Cardiac muscle cell (in vitro differentiated cells and primary cell): ENCODE data around the gene SERPING1. TPM values are rescaled to one million over a fixed set of nuclear protein-coding genes. Genes with fewer than 3 reads are reported as not detected.

ENCODE experiments used
- DNase-seq, 2 donors: peaks; one replicate each; pipeline versions ENCODE4 v3.0.0 to v3.0.0-alpha.2; 2010 to 2017; ENCODE audit warnings: low read depth in 1 of 2, low spot score in 1 of 2
- H3K27ac ChIP-seq: fragments of 200-600 bp; sonication (generic); 2 replicates; pipeline ENCODE4 v1.5.1; 2016
- H3K27me3 ChIP-seq: fragments of 200-600 bp; sonication (generic); 2 replicates; pipeline ENCODE4 v1.6.0; 2016; ENCODE audit warnings: control low read depth
- H3K36me3 ChIP-seq: fragments of 200-600 bp; sonication (generic); 2 replicates; pipeline ENCODE4 v1.5.1; 2016; ENCODE audit warnings: control low read depth
- H3K4me1 ChIP-seq: fragments of 200-600 bp; sonication (generic); 2 replicates; pipeline ENCODE4 v1.8.1; 2017; ENCODE audit warnings: low read depth, mild to moderate bottlenecking, mixed run types
- H3K4me3 ChIP-seq: fragments of 200-600 bp; sonication (generic); 2 replicates; pipeline ENCODE4 v1.5.1; 2016; ENCODE audit warnings: mild to moderate bottlenecking
- H3K9me3 ChIP-seq: fragments of 200-600 bp; sonication (generic); 2 replicates; pipeline ENCODE4 v1.5.1; 2017; ENCODE audit warnings: low read depth, mild to moderate bottlenecking, control low read depth
- polyA plus RNA-seq: library from polyadenylated mRNA; unstranded; fragments of >200 nt; fragmentation: Nextera tagmentation; extraction: Ambion mirVana; gene quantifications from 2 replicates; pipeline ENCODE4 v1.2.1, GENCODE V29; 2016
- total RNA-seq: library from RNA; depleted of rRNA; stranded (reverse); fragments of >200 nt; gene quantifications from 2 replicates; pipeline ENCODE4 v1.2.3, GENCODE V29; 2016
- TF ChIP-seq, protein P1 (sequence below): IDR thresholded peaks from 2 replicates; pipeline ENCODE4 v1.5.1; 2012; ENCODE audit warnings: low read depth, mild to moderate bottlenecking, low read length

The SERPING1 gene
- total and polyA plus RNA-seq, 2 experiments from 2014 or later = 51.9 to 80.7 TPM

DNA sequence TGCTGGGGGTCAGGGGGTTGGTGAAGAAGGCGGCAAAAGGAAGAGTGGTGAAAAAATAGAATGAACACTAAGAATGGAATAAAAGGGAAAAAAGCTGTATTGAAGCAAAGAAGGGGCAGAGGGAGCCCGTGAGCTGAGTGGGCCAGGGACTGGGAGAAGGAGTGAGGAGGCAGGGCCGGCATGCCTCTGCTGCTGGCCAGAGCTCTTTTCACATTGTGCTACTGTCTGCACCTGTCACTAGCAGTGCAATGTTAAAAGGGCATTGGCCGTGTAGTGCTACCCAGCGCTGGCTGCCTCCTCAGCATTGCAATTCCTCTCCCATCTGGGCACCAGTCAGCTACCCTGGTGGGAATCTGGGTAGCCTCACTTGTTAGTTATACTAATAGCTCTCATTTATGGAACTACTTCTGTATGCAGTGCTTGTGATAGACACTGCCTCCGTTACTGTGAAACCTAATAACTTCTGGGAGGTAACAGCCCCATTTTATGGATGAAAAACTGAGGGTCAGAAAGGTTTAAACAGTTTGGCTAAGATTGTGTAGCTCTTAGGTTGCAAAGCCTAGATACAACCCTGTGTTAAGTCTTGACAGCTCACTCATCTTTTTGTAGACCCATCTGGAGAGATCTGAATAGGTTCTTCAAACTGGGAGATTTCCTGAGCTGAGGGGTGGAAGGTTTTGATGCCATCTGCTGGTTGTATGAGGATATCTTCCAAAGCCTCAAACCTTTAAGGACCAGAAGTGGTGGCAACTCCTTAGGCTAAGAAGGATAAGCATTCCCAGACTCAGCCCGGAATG is 43.7 kb downstream of the SERPING1 start:
- Histone ChIP-seq H3K9me3 (no peaks in the 10 kb centered on the region), H3K27me3 (no peaks in the 10 kb centered on the region), H3K4me3 (peak overlapping the region; percentile 92), H3K36me3 (no peaks in the 10 kb centered on the region), H3K27ac (peak overlapping the region; percentile 100), H3K4me1 (peaks cover 47% of the 10 kb centered on the region)
- TF ChIP-seq, protein P1, sequence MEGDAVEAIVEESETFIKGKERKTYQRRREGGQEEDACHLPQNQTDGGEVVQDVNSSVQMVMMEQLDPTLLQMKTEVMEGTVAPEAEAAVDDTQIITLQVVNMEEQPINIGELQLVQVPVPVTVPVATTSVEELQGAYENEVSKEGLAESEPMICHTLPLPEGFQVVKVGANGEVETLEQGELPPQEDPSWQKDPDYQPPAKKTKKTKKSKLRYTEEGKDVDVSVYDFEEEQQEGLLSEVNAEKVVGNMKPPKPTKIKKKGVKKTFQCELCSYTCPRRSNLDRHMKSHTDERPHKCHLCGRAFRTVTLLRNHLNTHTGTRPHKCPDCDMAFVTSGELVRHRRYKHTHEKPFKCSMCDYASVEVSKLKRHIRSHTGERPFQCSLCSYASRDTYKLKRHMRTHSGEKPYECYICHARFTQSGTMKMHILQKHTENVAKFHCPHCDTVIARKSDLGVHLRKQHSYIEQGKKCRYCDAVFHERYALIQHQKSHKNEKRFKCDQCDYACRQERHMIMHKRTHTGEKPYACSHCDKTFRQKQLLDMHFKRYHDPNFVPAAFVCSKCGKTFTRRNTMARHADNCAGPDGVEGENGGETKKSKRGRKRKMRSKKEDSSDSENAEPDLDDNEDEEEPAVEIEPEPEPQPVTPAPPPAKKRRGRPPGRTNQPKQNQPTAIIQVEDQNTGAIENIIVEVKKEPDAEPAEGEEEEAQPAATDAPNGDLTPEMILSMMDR = peak; percentile 61
- DNase-seq = peak; percentile 71 to 75

DNA sequence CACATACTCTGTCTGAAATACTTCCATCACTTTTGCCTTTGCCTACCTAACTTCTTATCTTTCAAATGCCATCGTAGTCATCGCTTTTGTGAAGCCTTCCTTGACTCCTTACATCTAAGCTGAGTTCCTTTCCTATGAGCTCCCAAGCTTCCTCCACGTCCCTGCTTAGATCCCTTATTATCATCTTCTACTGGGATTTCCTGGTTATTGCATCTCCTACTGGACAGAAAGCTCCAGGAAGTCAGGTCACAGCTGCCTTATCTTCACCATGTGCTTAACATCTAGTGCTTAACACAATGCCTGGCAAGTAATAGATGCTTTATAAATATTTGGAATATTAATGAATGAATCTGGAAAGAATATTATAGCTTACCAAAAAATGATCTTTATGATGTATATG is 46.3 kb downstream of the SERPING1 start:
- H3K4me1 ChIP-seq = peaks cover 68% of the 10 kb centered on the region
- peak in 1 of 2 donors; percentile 67 for DNase-seq
- no peaks in the 10 kb centered on the region for H3K36me3 ChIP-seq
- H3K27ac ChIP-seq = peak overlapping the region; percentile 55
- H3K9me3 ChIP-seq = no peaks in the 10 kb centered on the region
- TF ChIP-seq, protein P1 = peak; percentile 27
- no peak overlapping the region for H3K4me3 ChIP-seq
- no peaks in the 10 kb centered on the region for H3K27me3 ChIP-seq

DNA sequence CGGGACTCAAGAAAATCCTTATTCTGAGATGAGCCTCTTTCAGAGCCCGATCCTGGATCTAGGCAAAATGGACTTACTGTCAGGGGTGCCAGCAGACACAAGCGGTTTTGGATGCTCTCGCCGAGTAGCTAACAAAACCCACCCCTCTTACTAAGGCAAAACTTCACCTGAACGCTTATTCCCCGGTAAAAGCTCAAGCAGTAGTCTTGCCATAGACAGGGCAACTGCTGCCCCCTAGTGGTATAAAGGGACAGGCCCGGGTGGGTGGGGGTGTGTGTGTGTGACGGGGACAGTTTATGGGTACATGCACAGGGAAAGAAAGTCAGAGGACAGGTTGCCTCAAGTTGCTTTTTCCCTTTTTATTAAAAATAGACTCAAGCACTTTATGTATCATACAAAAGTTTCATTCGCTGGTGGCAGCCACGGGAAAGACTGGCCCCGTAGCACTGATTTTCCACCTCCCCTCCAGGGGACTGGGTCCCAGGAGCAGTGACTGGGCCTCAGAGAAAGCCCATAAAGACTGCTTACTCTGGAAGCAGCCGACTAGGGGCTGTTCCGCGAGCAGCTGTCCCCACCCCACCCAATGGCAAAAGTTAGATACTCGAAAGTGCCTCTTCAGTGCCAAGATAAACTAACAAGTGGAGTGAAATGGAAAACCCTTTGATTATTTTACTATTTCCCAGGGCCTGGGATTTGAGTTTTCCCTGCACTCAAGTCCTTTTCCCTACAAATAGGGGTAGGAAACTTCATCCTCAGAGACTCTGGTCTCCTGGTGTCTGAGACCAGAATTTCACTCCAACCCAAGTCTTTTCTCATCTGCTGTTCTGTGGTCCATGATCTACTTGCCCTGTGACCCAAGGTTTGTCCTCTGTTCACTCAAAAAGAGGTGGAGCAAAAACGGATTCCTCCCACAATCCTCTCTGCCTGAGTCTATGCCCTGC is 47.5 kb downstream of the SERPING1 start:
- Histone ChIP-seq H3K36me3 (no peaks in the 10 kb centered on the region), H3K9me3 (no peaks in the 10 kb centered on the region), H3K27ac (peak overlapping the region; percentile 55), H3K27me3 (no peaks in the 10 kb centered on the region), H3K4me1 (peaks cover 75% of the 10 kb centered on the region), H3K4me3 (no peak overlapping the region)
- TF ChIP-seq, protein P1 = peak; percentile 83
- DNase-seq = peak; percentile 81 to 86

DNA sequence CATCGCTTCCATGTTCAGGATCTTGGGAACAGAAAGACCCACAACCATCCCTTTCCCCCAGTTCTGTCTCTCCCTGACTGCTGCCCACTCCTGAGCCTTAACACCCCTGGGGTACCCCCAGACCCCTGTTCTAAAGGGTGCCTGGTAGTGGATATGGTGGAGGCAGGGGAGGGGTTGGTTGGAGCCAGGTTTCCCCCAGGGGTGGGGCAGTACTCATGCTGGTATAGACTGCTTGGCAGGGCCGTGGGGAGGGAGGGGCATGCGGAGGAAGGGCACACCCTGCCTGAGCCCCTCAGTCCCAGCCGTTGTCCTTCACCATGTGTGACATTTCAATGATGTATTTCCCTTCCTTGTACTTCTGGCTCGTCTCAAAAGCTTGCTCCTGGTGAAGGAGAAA is 48.2 kb downstream of the SERPING1 start:
- no peaks in the 10 kb centered on the region for H3K36me3 ChIP-seq
- no peaks in the 10 kb centered on the region for H3K27me3 ChIP-seq
- DNase-seq = peak in 1 of 2 donors; percentile 40
- H3K4me3 ChIP-seq = no peak overlapping the region
- TF ChIP-seq, protein P1 = no peak
- H3K27ac ChIP-seq = peak overlapping the region; percentile 55
- H3K9me3 ChIP-seq = no peaks in the 10 kb centered on the region
- peaks cover 75% of the 10 kb centered on the region for H3K4me1 ChIP-seq

DNA sequence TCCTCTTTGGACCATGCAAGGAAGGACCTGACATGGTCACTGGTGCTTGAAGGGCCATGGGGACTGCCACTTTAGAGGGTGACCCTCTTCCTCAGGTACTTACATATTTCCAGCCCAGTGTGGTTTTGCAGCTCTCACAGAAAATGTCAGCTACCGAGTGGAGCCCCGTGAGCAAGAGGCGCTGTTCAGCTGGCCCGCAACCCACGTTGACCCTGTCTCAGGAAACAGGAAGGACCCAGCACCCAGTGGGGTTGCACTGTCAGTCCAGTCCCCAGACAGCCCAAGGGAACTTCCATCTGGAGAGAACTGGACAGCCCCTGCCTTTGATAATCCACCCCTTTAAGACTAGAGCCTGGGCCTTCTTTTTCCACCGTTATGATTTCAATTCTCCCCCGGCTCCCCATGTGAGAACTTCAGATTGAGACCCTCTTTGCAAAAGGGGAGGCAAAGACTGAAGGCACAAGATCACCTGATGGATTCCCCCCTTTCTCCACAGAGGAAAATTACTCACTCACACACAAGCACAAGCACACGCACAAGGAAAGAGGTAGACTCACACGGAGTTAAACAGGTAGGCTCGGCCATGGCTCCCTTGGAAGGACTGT is 48.8 kb downstream of the SERPING1 start:
- Histone ChIP-seq H3K27ac (peak overlapping the region; percentile 55), H3K36me3 (no peaks in the 10 kb centered on the region), H3K27me3 (no peaks in the 10 kb centered on the region), H3K4me3 (no peak overlapping the region), H3K4me1 (peaks cover 71% of the 10 kb centered on the region), H3K9me3 (no peaks in the 10 kb centered on the region)
- TF ChIP-seq, protein P1 = no peak
- peak in 1 of 2 donors; percentile 11 for DNase-seq
